Measurements from ENCODE around the gene GLI3. TPM values are rescaled to one million over a fixed set of nuclear protein-coding genes. Genes with fewer than 3 reads are reported as not detected.

GLI3 gene
- total and polyA plus RNA-seq, 10 of the 15 experiments (the other 5 are each of a cell fraction or from before 2014, with no cell fraction given): 0.01 TPM; not detected in 8

GRCh38 chr7:42227021-42227420 is 10.0 kb downstream of the GLI3 start:
- ATAC-seq: no peak
- WGBS (ENCODE audit: insufficient coverage, insufficient replicate concordance, low lambda C conversion rate, missing lambda C conversion rate): 15% methylated on average over 5 of the region's 5 CpGs
- Histone ChIP-seq H3K4me2 (ENCODE audit: control insufficient read depth, insufficient read depth) (no peak overlapping the region), H4K20me1 (ENCODE audit: control insufficient read depth, insufficient read depth) (no peaks in the 10 kb centered on the region), H3K27ac (ENCODE audit: control insufficient read depth, insufficient read depth) (no peak overlapping the region), H2AFZ (ENCODE audit: control insufficient read depth, low read depth, low read length) (no peak overlapping the region), H3K4me1 (ENCODE audit: control insufficient read depth, insufficient read depth, low read length) (no peaks in the 10 kb centered on the region), H3K4me3 (no peak overlapping the region), H3K27me3 (replicated peaks in 1 of 2; ENCODE audit: control insufficient read depth in 2 of 2, insufficient read depth in 2 of 2, low read length in 1 of 2) (peaks cover 0 to 7% of the 10 kb centered on the region in 2 experiments; a peak in 3 of 4 replicates), H3K9me3 (replicated peaks; ENCODE audit: control insufficient read depth, insufficient read depth, low read length) (no peaks in the 10 kb centered on the region), H3K79me2 (ENCODE audit: control insufficient read depth, insufficient read depth, low read length) (no peaks in the 10 kb centered on the region), H3K36me3 (ENCODE audit: control insufficient read depth in 2 of 2, insufficient read depth in 2 of 2, low read length in 1 of 2) (no peaks in the 10 kb centered on the region), H3K9ac (ENCODE audit: control insufficient read depth, insufficient read depth, low read length) (no peak overlapping the region)
- no peak for TF ChIP-seq POLR2A (IDR thresholded peaks at IDR 0.05; ENCODE audit: low read depth, low read length)
- no peak for TF ChIP-seq ELK1 (IDR thresholded peaks at IDR 0.05; ENCODE audit: low read depth, low read length)
- TF ChIP-seq SUZ12 (IDR thresholded peaks at IDR 0.05; ENCODE audit: unreplicated experiment): no peak
- TF ChIP-seq ZSCAN29 (IDR thresholded peaks at IDR 0.05): no peak
- TF ChIP-seq EP300 (IDR thresholded peaks at IDR 0.05; ENCODE audit: borderline replicate concordance in 1 of 2, control insufficient read depth in 1 of 2, low read depth in 2 of 2, low read length in 2 of 2): no peak
- no peak for TF ChIP-seq RELA (IDR thresholded peaks at IDR 0.05; ENCODE audit: borderline replicate concordance, partially characterized antibody)
- no peak for TF ChIP-seq SIN3A (IDR thresholded peaks at IDR 0.05; ENCODE audit: low read depth, low read length)
- TF ChIP-seq ZBTB40 (IDR thresholded peaks at IDR 0.05; ENCODE audit: borderline replicate concordance): no peak
- TF ChIP-seq CBFB (IDR thresholded peaks at IDR 0.05; ENCODE audit: low read depth): no peak
- TF ChIP-seq SRF (IDR thresholded peaks at IDR 0.05; ENCODE audit: low read depth in 2 of 2, low read length in 2 of 2): no peak
- TF ChIP-seq CBX5 (IDR thresholded peaks at IDR 0.05; ENCODE audit: low read depth): no peak
- TF ChIP-seq MTA3 (IDR thresholded peaks at IDR 0.05; ENCODE audit: borderline replicate concordance, low read length): no peak
- in situ Hi-C loops (cut with MboI): no loop called here
- intact Hi-C loops (cut with micrococcal nuclease; ENCODE audit: unreplicated experiment): no loop called here
- DNase-seq (ENCODE audit: low read depth, low spot score): no peak
- POLR2A ChIA-PET: no interaction called here
- RAD21 ChIA-PET (ENCODE audit: unreplicated experiment): no interaction called here
- no TSS peak for BruUV-seq (replicated peaks)
- no peak for FAIRE-seq
- CTCF ChIA-PET: no interaction called here
- SMC1A ChIA-PET (ENCODE audit: uncharacterized antibody, unreplicated experiment): no interaction called here

Data from GM12878 (cell line).